T-helper 17 cell (primary cell): Measurements from ENCODE around the gene ADSL. TPM values are rescaled to one million over a fixed set of nuclear protein-coding genes. Genes with fewer than 3 reads are reported as not detected.

Experiments used
- ATAC-seq: fragments of 150-1000 bp; cut with Tn5 transposase; 2 replicates; pipeline ENCODE4 v1.10.0; 2021; ENCODE audit warnings: mild to moderate bottlenecking, moderate library complexity
- DNase-seq, 3 donors: peaks; one replicate each; pipeline versions ENCODE4 v3.0.0 to v3.0.0-alpha.2; 2020 to 2021
- H3K9me3 ChIP-seq: one replicate; pipeline ENCODE4 v1.7.0; 2013; ENCODE audit warnings: low read length, mild to moderate bottlenecking; ENCODE audit not compliant: control insufficient read depth, poor library complexity, severe bottlenecking
- H3K27ac Mint-ChIP-seq: one replicate; pipeline ENCODE4 v1.8.0; 2022; ENCODE audit warnings: mild to moderate bottlenecking, moderate library complexity, mixed read lengths
- H3K27me3 Mint-ChIP-seq: one replicate; pipeline ENCODE4 v1.8.0; 2022; ENCODE audit warnings: mixed read lengths
- H3K36me3 Mint-ChIP-seq: one replicate; pipeline ENCODE4 v1.8.0; 2022; ENCODE audit warnings: low read depth, mixed read lengths
- H3K4me1 Mint-ChIP-seq: one replicate; pipeline ENCODE4 v1.8.0; 2022; ENCODE audit warnings: mild to moderate bottlenecking, mixed read lengths
- H3K4me3 Mint-ChIP-seq: one replicate; pipeline ENCODE4 v1.8.0; 2022; ENCODE audit warnings: mild to moderate bottlenecking, moderate library complexity, mixed read lengths
- total RNA-seq, 4 donors: library from RNA in 2 of 4; stranded (reverse) in 2 of 4; gene quantifications; one replicate each; pipeline ENCODE4 v1.2.3 and lab custom pipeline; 2022 to 2026

The ADSL gene
- total RNA-seq, 2 donors from 2014 or later, result 59.2 to 67.5 TPM

- no peaks in the 10 kb centered on the region for H3K36me3 Mint-ChIP-seq
- H3K9me3 ChIP-seq, result no peaks in the 10 kb centered on the region
- peak overlapping the region; percentile 78 for H3K27ac Mint-ChIP-seq
- no peaks in the 10 kb centered on the region for H3K27me3 Mint-ChIP-seq
- peak; percentile 79 for ATAC-seq
- H3K4me1 Mint-ChIP-seq, result peaks cover 28% of the 10 kb centered on the region
- H3K4me3 Mint-ChIP-seq, result peak overlapping the region; percentile 52
- DNase-seq, result no peak
Measured at GRCh38 chr22:40436505-40437431, 90.5 kb downstream of the ADSL start.

Other genes with a start within 250 kb of the ADSL start
- gene TNRC6B, start 168.6 kb upstream of the ADSL start, total RNA-seq, result 100 to 1,000 TPM; 128 to 140 TPM
- gene SGSM3, start 24.1 kb downstream of the ADSL start, total RNA-seq, result 10 to 100 TPM; 56.7 to 79.4 TPM